MCF 10A (cell line): ENCODE results near the gene NELL1. TPM values are rescaled to one million over a fixed set of nuclear protein-coding genes. Genes with fewer than 3 reads are reported as not detected.

ENCODE experiments used
- BruUV-seq: library from RNA; stranded (reverse); fragments of 400-500 nt; replicated peaks from 2 replicates; lab custom pipeline; 2021; lab: Mats Ljungman, UMichigan
- CTCF ChIA-PET: fragments of 300-600 bp; sonication (Branson Sonifier 250); formaldehyde crosslinking; extraction: SDS; loops from one replicate; lab custom pipeline; 2021; ENCODE audit warnings: antibody characterized with exemption, inconsistent platforms; lab: Yijun Ruan, JAX
- POLR2A ChIA-PET: fragments of 300-600, 350-650 bp; sonication (Branson Sonifier 250); formaldehyde crosslinking; extraction: SDS; loops from one replicate; lab custom pipeline; 2020; ENCODE audit warnings: antibody characterized with exemption, inconsistent platforms; lab: Yijun Ruan, JAX
- DNase-seq: peaks from one replicate; pipeline ENCODE4 v3.0.0-alpha.2; 2018; ENCODE audit not compliant: unreplicated experiment
- H3K27ac Mint-ChIP-seq: one replicate; pipeline ENCODE4 v1.8.0; 2022; ENCODE audit warnings: mild to moderate bottlenecking, low read depth, mixed read lengths; ENCODE audit not compliant: unreplicated experiment
- H3K27me3 Mint-ChIP-seq: one replicate; pipeline ENCODE4 v1.8.0; 2022; ENCODE audit warnings: mixed read lengths; ENCODE audit not compliant: insufficient read depth, unreplicated experiment
- H3K36me3 Mint-ChIP-seq: one replicate; pipeline ENCODE4 v1.8.0; 2022; ENCODE audit warnings: mild to moderate bottlenecking, moderate library complexity, mixed read lengths; ENCODE audit not compliant: insufficient read depth, unreplicated experiment
- H3K4me1 Mint-ChIP-seq: one replicate; pipeline ENCODE4 v1.8.0; 2022; ENCODE audit warnings: mixed read lengths; ENCODE audit not compliant: insufficient read depth, unreplicated experiment
- H3K4me3 Mint-ChIP-seq: one replicate; pipeline ENCODE4 v1.8.0; 2022; ENCODE audit warnings: mild to moderate bottlenecking, moderate library complexity, mixed read lengths; ENCODE audit not compliant: unreplicated experiment
- H3K9me3 Mint-ChIP-seq: one replicate; pipeline ENCODE4 v1.8.0; 2022; ENCODE audit warnings: mixed read lengths; ENCODE audit not compliant: unreplicated experiment
- CTCF ChIP-seq: fragments of 200-600 bp; IDR thresholded peaks from one replicate; pipeline ENCODE4 v1.8.0; 2022; ENCODE audit warnings: antibody characterized with exemption, mild to moderate bottlenecking; ENCODE audit not compliant: unreplicated experiment
- intact Hi-C: fragments of 100-400 bp; cut with micrococcal nuclease; formaldehyde crosslinking; loops from 2 replicates; pipeline ENCODE4 v1.14.1; 2022
- total RNA-seq: library from RNA; stranded (reverse); gene quantifications from 2 replicates; pipeline ENCODE4 v1.2.3, GENCODE V29; 2022

The NELL1 gene
- total RNA-seq, 1 experiment from 2014 or later = not detected

GRCh38 chr11:21429401-21429800, 760.0 kb downstream of the NELL1 start:
- Mint-ChIP-seq H3K4me3 (no peak overlapping the region), H3K27ac (no peak overlapping the region), H3K4me1 (no peaks in the 10 kb centered on the region), H3K27me3 (no peaks in the 10 kb centered on the region), H3K36me3 (no peaks in the 10 kb centered on the region), H3K9me3 (peaks cover 53% of the 10 kb centered on the region)
- intact Hi-C loops = no loop called here
- BruUV-seq = no TSS peak
- no peak for TF ChIP-seq CTCF
- ChIA-PET POLR2A (no interaction called here), CTCF (interaction anchor here (0.7 kb wide), 1 partner anchor 61 kb away, joined by 3 read pairs; no protein-coding TSS in a partner anchor)
- no peak for DNase-seq

GRCh38 chr11:21430537-21430936, 761.2 kb downstream of the NELL1 start:
- DNase-seq = no peak
- CTCF ChIA-PET = no interaction called here
- no TSS peak for BruUV-seq
- Mint-ChIP-seq H3K9me3 (peaks cover 50% of the 10 kb centered on the region), H3K27me3 (no peaks in the 10 kb centered on the region), H3K27ac (no peak overlapping the region), H3K36me3 (no peaks in the 10 kb centered on the region), H3K4me1 (no peaks in the 10 kb centered on the region), H3K4me3 (no peak overlapping the region)
- intact Hi-C loops = no loop called here
- TF ChIP-seq CTCF = no peak
- POLR2A ChIA-PET = no interaction called here

- BruUV-seq = no TSS peak
- H3K4me3 Mint-ChIP-seq = no peak overlapping the region
- CTCF ChIA-PET = no interaction called here
Observed at GRCh38 chr11:21446939-21447590, 777.7 kb downstream of the NELL1 start.

GRCh38 chr11:21447871-21448270, 778.5 kb downstream of the NELL1 start:
- no TSS peak for BruUV-seq
- ChIA-PET CTCF (no interaction called here), POLR2A (no interaction called here)
- H3K27ac Mint-ChIP-seq = no peak overlapping the region
- intact Hi-C loops = no loop called here
- no peak overlapping the region for H3K4me3 Mint-ChIP-seq
- H3K9me3 Mint-ChIP-seq = peaks cover 21% of the 10 kb centered on the region
- no peak for DNase-seq
- no peaks in the 10 kb centered on the region for H3K4me1 Mint-ChIP-seq
- no peaks in the 10 kb centered on the region for H3K27me3 Mint-ChIP-seq
- no peak for TF ChIP-seq CTCF
- no peaks in the 10 kb centered on the region for H3K36me3 Mint-ChIP-seq

More at GRCh38 chr11:21446939-21447590, 777.7 kb downstream of the NELL1 start:
- no peaks in the 10 kb centered on the region for H3K27me3 Mint-ChIP-seq
- H3K9me3 Mint-ChIP-seq = peaks cover 21% of the 10 kb centered on the region
- H3K36me3 Mint-ChIP-seq = no peaks in the 10 kb centered on the region
- POLR2A ChIA-PET = no interaction called here
- no peak overlapping the region for H3K27ac Mint-ChIP-seq
- no peak for TF ChIP-seq CTCF
- no peak for DNase-seq
- H3K4me1 Mint-ChIP-seq = no peaks in the 10 kb centered on the region
- intact Hi-C loops = no loop called here
